Inferior parietal cortex (tissue), 1 donor: ENCODE results near the gene ENDOV.
"Not testable (repeated sequence)": the region's sequence is repeated elsewhere in the genome, so short reads cannot be mapped to it uniquely, and the experiment has no call there.

Source experiments
- DNase-seq: peaks from one replicate; pipeline ENCODE4 v3.0.0-alpha.2; 2016; ENCODE audit errors: extremely low spot score

The ENDOV gene

GRCh38 chr17:80388175-80388574, 26.8 kb upstream of the ENDOV start:
- no peak for DNase-seq

- no peak for DNase-seq
Observed at GRCh38 chr17:80388601-80389000, 26.4 kb upstream of the ENDOV start.

GRCh38 chr17:80389011-80389995, 25.7 kb upstream of the ENDOV start:
- no peak for DNase-seq

DNA sequence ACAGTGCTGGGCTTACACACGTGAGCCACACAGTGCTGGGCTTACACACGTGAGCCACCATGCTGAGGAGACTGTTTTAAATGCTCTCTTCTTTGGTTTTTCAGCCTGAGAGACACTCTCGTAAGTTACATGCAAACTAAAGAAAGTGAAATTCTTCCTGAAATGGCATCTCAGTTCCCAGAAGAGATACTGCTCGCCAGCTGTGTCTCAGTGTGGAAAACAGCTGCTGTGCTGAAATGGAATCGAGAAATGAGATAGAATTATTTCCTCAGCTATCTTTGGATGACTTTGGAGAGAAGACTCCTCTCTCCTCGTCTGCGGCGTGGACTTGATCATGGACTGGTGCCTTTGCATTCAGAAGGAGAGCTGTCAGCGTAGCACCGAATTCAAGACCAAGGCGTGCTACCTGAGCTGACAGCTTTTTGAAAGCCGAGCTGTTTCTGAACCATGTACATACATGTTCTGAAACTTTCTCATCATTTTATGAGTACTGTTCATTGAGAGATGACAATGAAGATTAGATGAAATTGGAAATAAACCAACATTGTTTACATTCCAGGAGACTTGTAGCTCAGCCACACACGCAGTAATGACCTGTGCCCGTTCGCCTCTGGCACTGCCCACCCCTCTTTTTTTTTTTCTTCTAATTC, 21.6 kb upstream of the ENDOV start:
- no peak for DNase-seq

- no peak for DNase-seq
Observed at GRCh38 chr17:80393961-80394360, 21.0 kb upstream of the ENDOV start.

DNA sequence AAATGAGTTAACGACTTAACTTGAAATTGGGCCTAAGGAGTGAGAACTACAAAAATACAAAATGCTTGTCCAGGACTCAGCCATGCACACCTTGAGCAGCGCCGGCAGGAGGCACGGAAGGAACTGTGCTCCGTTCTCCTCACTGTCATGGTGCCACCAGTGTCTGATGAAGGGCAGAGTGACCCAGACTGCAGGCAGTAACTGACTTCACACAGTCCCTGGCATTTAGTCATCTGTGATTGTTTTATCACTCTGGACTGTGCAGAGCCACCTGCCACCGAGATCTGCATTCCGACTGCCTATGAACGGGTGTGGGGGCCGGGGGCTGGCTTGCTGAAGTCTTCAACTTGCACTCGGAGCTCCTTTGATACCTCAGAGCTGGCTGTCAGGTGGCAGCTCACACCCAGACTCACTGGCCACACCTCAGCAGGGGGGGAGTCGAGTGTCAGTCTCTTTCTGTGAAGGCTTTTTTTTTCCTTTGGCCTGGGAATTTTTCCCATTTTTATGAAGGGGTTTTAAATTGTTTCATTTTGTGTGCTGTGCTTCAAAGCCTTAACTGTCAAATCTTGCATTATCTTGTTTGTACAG, 20.2 kb upstream of the ENDOV start:
- DNase-seq = no peak

GRCh38 chr17:80395402-80396151, 19.4 kb upstream of the ENDOV start:
- DNase-seq = no peak

DNA sequence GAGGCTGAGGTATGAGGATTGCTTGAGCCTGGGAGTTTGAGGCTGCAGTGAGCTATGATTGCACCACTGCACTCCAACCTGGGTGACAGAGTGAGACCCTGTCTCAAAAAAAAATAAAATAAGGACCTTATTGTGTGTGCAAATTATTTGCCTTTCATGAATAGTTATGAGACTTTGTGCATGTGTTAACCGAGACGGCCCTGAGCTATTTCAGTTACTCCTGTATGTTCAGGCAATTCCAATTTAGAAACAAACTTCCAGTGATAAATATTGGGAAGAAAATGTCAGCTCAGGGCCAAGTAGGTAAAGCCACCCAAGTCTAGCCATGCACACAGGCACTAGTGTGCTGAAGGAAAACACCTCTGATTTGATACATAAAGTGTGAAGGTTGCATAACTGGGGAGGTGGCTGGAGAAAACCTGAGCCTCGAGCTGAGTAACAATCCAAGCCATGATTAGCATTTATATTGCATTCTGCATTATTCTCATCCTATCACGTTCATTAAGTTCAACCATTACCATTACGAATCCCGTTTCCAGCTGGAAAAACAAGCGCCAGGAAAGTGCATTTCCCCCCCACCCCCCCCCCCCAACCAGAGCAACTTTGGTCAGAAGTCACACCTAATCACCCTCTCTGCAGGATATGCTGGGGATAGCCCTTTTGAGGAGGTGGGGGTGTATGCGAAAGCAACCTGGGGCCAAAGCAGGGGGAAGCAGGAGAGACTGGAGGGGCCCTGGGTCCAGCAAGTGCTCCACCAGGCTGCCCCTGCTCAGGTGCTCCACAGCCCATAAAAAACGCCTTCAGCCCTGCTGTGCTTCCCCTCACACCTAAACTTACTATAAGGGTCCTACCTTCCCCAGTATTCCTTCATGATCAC, 18.6 kb upstream of the ENDOV start:
- no peak for DNase-seq

- no peak for DNase-seq
Observed at GRCh38 chr17:80397034-80397387, 18.0 kb upstream of the ENDOV start.

- DNase-seq = no peak
Observed at GRCh38 chr17:80397686-80398085, 17.3 kb upstream of the ENDOV start.

GRCh38 chr17:80401086-80401485, 13.9 kb upstream of the ENDOV start:
- DNase-seq = not testable (repeated sequence)

GRCh38 chr17:80402102-80402501, 12.9 kb upstream of the ENDOV start:
- not testable (repeated sequence) for DNase-seq

DNA sequence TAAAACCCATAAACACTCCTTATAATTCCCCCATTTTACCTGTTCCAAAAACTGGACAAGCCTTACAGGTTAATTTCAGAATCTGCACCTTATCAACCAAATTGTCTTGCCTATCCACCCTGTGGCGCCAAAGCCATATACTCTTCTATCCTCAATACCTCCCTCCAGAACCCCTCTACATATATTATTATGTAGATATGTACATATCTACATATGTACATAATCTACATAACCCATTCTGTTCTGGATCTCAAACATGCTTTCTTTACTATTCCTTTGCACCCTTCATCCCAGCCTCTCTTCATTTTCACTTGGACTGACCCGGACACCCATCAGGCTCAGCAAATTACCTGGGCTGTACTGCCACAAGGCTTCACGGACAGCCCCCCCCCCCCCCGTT, 12.0 kb upstream of the ENDOV start:
- no peak for DNase-seq

- DNase-seq = no peak
Observed at GRCh38 chr17:80406146-80406545, 8.8 kb upstream of the ENDOV start.

DNA sequence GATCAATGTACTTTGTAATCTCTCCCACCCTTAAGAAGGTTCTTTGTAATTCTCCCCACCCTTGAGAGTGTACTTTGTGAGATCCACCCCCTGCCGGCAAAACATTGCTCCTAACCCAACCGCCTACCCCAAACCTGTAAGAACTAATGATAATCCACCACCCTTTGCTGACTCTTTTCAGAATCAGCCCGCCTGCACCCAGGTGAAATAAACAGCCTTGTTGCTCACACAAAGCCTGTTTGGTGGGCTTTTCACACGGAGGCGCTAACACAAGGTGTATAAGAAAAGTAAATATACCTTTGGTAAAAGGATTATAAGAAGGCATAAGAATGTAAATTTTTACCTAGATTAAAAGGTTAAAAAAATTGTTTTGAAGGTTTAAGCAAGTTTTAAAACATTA, 7.0 kb upstream of the ENDOV start:
- not testable (repeated sequence) for DNase-seq

- no peak for DNase-seq
Observed at GRCh38 chr17:80408872-80409271, 6.1 kb upstream of the ENDOV start.

GRCh38 chr17:80409626-80410025, 5.3 kb upstream of the ENDOV start:
- no peak for DNase-seq

DNA sequence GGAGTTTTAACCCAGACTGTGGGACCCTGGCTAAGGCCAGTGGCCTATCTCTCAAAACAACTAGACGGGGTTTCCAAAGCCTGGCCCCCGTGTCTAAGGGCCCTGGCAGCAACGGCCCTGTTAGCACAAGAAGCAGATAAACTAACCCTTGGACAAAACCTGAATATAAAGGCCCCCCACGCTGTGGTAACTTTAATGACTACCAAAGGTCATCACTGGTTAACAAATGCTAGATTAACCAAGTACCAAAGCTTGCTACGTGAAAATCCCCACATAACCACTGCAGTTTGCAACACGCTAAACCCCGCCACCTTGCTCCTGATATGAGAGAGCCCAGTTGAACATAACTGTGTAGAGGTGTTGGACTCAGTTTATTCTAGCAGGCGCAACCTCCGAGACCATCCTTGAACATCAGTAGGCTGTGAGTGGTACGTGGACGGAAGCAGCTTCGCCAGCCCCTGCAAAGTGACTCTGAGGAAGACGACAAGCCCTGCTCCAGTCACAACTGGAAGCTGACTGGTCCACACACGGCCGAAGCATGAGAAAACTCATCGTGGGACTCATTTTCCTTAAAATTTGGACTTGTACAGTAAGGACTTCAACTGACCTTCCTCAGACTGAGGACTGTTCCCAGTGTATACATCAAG, 4.4 kb upstream of the ENDOV start:
- DNase-seq = not testable (repeated sequence)

- no peak for DNase-seq
Observed at GRCh38 chr17:80413771-80414507, 1.0 kb upstream of the ENDOV start.

- DNase-seq = no peak
Observed at GRCh38 chr17:80414508-80414802, 512 bp upstream of the ENDOV start.
